GM10248 (cell line): ENCODE data around the gene CSNK2A1.

Experiments used
- CTCF ChIA-PET: fragments of 300-600 bp; sonication (Branson Sonifier 250); formaldehyde crosslinking; extraction: SDS; loops from one replicate; lab custom pipeline; 2021; ENCODE audit warnings: antibody characterized with exemption; lab: Yijun Ruan, JAX
- POLR2A ChIA-PET: fragments of 350-650 bp; sonication (Branson Sonifier 250); formaldehyde crosslinking; extraction: SDS; loops from one replicate; lab custom pipeline; 2020; ENCODE audit warnings: antibody characterized with exemption; lab: Yijun Ruan, JAX
- DNase-seq: peaks from one replicate; pipeline ENCODE4 v3.0.0; 2012; ENCODE audit errors: extremely low spot score
- TF ChIP-seq, protein P1 (sequence below): IDR thresholded peaks from 2 replicates; pipeline ENCODE4 v1.5.1; 2012; ENCODE audit warnings: mild to moderate bottlenecking, low read depth; ENCODE audit errors: extremely low read depth, missing control alignments, control extremely low read depth

CSNK2A1 gene

DNA sequence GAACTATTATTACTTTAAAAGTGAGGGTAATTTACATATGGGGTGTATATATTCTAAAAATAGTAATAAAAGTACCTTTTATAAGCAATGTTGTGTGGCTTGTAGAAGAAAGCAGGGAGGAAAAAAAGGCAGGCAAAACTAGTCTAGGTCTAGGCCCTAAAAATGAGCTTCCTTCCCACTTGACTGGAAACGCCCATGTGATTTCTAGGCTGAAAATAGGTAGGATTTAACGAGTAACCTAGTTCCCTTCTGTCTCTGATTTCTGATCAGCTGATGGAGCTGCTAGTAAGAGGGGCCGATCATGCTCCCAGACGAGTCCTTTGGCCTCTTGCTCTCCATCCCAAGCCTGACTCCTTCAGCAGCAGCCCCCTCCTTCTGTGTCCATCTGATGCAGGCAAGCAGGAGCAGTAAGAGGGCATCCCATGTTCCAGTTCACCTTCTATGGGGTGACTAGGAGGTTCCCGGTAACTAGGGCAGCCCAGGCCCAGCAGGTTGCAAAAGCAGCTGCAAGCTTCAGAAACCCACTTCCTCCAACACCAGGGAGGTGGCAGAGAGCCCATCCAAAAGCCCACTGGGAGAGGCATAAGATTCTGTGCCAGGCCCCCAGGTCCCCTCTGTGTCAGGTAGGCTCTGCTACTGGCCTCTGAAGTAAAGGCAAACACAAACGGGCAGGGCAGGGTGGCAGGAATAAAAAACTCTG is 105.7 kb downstream of the CSNK2A1 start:
- no peak for DNase-seq
- ChIA-PET CTCF (interaction anchor here (0.7 to 1.6 kb wide), 4 partner anchors 10 to 107 kb away, joined by 3 to 5 read pairs (median 4); no protein-coding TSS in a partner anchor), POLR2A (no interaction called here)
- TF ChIP-seq, protein P1, sequence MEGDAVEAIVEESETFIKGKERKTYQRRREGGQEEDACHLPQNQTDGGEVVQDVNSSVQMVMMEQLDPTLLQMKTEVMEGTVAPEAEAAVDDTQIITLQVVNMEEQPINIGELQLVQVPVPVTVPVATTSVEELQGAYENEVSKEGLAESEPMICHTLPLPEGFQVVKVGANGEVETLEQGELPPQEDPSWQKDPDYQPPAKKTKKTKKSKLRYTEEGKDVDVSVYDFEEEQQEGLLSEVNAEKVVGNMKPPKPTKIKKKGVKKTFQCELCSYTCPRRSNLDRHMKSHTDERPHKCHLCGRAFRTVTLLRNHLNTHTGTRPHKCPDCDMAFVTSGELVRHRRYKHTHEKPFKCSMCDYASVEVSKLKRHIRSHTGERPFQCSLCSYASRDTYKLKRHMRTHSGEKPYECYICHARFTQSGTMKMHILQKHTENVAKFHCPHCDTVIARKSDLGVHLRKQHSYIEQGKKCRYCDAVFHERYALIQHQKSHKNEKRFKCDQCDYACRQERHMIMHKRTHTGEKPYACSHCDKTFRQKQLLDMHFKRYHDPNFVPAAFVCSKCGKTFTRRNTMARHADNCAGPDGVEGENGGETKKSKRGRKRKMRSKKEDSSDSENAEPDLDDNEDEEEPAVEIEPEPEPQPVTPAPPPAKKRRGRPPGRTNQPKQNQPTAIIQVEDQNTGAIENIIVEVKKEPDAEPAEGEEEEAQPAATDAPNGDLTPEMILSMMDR, result no peak

DNA sequence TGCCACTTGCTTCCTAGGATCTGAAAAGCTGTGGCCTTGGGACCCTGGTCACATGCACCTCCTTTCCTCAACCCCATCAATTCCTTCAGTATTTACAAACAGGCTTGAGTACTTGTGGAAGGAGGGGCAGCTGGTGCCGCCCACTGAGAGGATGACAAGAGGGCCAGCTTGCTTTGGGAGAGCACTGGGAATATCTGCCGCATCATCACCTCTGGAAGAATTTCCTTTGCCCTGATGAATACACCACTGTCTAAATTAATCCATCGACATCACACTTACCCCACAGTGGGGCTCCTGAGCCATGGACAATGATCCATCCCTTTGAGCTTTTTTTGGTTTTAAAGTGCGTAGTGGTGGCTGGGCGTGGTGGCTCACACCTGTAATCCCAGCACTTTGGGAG is 107.1 kb downstream of the CSNK2A1 start:
- ChIA-PET POLR2A (no interaction called here), CTCF (interaction anchor here (1.0 kb wide), 1 partner anchor 10 kb away, joined by 3 read pairs; no protein-coding TSS in a partner anchor)
- DNase-seq, result no peak
- TF ChIP-seq, protein P1, result no peak

DNA sequence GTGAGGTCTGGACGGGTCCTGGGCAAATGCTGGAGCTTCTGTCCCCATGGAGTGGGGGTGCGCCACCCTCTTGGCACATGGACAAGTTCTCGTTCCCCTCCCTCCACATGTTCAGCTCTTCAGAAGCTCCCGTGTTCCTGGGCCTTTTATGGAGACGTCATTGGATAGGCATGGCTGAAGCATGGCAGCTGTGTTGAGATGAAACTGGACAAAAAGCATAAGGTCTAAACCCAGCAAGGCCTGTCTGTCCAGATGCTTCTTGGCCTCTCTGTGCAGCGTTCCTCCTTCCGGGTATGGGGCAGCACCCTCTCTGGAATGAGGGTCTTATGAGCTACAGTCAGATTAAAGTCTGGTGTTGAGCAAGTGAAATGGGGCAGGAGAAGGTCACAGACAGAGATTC is 108.0 kb downstream of the CSNK2A1 start:
- TF ChIP-seq, protein P1, result no peak
- DNase-seq, result no peak
- POLR2A ChIA-PET, result no interaction called here
- CTCF ChIA-PET, result no interaction called here

DNA sequence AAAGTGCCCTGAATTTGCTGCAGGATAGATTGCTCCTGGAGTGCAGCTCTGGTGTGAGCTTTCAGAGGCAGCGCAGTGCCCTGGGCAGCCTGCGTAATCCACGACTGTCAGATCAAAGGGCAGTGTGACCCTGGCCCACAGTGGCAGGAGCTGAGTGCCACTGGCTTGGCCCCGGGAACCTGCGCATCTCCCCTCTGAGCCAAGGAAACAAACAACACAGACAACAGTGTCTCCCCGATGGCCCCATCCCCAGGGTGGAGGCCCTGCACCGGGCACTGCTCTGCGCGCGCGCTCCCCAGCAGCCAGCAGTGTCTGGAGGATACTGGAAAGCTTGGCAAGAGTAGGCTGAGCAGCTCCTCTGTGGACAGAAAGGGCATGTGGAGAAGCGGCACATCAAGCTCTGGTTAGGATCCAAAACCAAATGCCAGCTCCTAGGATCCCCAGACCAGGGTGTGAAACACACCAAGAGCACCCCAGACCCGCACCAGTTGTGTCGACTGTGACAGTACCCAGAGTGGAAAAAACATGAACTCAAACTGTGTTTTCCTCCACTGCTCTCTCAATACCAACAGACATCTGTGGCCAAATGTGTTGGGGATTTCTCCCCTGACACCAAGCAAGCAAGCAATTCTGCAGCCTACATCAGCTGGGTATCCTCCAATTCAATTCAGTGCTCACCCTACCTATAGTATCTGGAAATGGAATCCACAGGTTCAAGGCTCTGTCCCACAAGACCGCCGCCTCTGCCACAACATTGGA is 108.8 kb downstream of the CSNK2A1 start:
- TF ChIP-seq, protein P1, result no peak
- ChIA-PET POLR2A (interaction anchor here (0.9 kb wide), 1 partner anchor 109 kb away, joined by 3 read pairs; the partner anchor contains the start of gene SOX12), CTCF (interaction anchor here (0.9 to 1.2 kb wide), 2 partner anchors 21 to 80 kb away, joined by 3 to 4 read pairs; no protein-coding TSS in a partner anchor)
- peak; percentile 10 for DNase-seq

DNA sequence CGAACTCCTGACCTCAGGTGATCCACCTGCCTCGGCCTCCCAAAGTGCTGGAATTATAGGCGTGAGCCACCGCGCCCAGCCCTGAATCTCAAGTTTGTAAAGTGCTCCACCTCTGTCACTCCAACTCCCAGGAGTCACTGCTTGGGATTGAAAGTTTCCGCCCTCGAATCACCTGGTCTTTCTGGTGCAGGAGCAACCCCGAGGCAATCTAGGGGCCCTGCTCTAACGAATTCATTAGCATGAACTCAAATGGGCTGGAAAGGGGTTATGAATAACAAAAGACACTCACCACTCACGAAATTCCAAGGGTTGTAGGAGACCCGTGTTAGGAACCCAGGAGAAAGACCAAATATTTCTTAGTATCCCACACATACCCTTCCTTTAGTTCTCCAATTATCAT is 109.4 kb downstream of the CSNK2A1 start:
- CTCF ChIA-PET, result interaction anchor here (0.9 to 1.2 kb wide), 2 partner anchors 21 to 80 kb away, joined by 3 to 4 read pairs; no protein-coding TSS in a partner anchor
- TF ChIP-seq, protein P1, result no peak
- POLR2A ChIA-PET, result interaction anchor here (0.9 kb wide), 1 partner anchor 109 kb away, joined by 3 read pairs; the partner anchor contains the start of gene SOX12
- peak; percentile 16 for DNase-seq

DNA sequence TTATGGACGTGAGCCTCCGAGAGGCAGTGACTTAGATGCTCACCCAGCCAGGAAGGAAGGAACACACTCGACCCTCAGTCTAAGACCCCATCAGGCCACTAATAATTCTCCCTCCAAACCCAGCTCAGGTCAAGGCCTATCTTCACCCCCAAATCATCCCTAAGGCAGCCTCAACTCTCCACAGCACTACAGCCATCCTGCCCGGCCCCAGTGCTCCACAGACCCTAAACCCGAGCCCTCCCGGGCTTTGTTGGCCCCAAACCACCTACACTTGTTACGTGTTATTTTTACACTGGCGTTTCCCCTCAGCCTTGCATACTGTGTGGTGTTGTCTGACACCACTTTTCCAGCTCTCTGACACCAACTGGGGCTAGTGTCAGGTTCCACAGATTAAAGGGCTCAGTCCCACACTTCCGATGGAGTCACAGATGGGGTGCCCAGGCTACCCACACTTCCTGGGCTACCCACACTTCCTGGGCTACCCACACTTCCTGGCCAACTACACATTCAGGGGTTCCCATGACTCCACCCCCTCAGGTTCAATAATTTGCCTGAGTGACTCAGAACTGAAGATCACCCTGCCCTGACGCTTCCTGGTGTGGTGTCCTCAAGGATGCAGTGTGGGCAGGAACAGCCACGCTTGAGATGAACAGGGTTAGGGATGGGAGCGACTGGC is 110.2 kb downstream of the CSNK2A1 start:
- TF ChIP-seq, protein P1, result no peak
- ChIA-PET CTCF (interaction anchor here (1.0 to 3.2 kb wide), 4 partner anchors 26 to 103 kb away, joined by 5 to 15 read pairs (median 6); partner anchors contain the start of gene TBC1D20), POLR2A (interaction anchor here (0.7 kb wide), 1 partner anchor 53 kb away, joined by 4 read pairs; the partner anchor contains the start of gene TRIB3)
- DNase-seq, result peak; percentile 81
